MG63 (cell line): ENCODE measurements around the gene MAN2A1. TPM values are rescaled to one million over a fixed set of nuclear protein-coding genes. Genes with fewer than 3 reads are reported as not detected.

Source experiments
- DNase-seq: peaks from one replicate; pipeline ENCODE4 v3.0.0-alpha.2; 2020
- H3K27me3 ChIP-seq: fragments of 250-450 bp; sonication (Bioruptor Pico); 2 replicates; pipeline ENCODE4 v1.5.1; 2020; ENCODE audit warnings: mild to moderate bottlenecking, moderate library complexity
- H3K36me3 ChIP-seq: fragments of 250-450 bp; sonication (Bioruptor Pico); 2 replicates; pipeline ENCODE4 v1.5.1; 2020; ENCODE audit warnings: mild to moderate bottlenecking, moderate library complexity
- H3K4me3 ChIP-seq: fragments of 250-450 bp; sonication (Bioruptor Pico); 2 replicates; pipeline ENCODE4 v1.5.1; 2020; ENCODE audit warnings: mild to moderate bottlenecking, moderate library complexity
- H3K9me3 ChIP-seq: fragments of 250-450 bp; sonication (Bioruptor Pico); 2 replicates; pipeline ENCODE4 v1.5.1; 2020; ENCODE audit warnings: mild to moderate bottlenecking, moderate library complexity
- total RNA-seq: library from RNA; depleted of rRNA; stranded (reverse); fragments of >200 nt; shearing (Covaris generic); gene quantifications from 2 replicates; pipeline ENCODE4 v1.2.3, GENCODE V29; 2014; ENCODE audit warnings: low replicate concordance

MAN2A1 gene
- total RNA-seq, 1 experiment from 2014 or later = 60.3 TPM

DNA sequence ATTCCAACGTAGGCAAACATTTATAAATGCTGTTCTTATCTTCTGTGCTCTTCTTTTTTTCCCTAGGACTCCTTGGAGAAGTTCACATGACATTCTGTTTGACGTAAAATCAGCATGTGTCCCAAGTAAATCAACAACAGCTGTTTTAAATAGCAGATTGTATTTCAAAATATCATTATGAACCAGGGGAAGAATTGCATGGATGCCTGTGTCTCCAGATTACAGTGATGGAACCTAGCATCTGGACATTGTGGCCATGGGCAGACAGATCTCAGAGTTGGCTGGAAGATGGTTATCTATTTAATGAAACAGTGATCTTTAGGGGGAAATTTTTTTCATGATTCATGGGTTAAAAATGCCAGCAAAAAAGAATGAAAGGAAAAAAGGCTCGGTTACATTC is 222.0 kb downstream of the MAN2A1 start:
- Histone ChIP-seq H3K9me3 (no peaks in the 10 kb centered on the region), H3K36me3 (no peaks in the 10 kb centered on the region), H3K27me3 (no peaks in the 10 kb centered on the region), H3K4me3 (no peak overlapping the region)
- no peak for DNase-seq

DNA sequence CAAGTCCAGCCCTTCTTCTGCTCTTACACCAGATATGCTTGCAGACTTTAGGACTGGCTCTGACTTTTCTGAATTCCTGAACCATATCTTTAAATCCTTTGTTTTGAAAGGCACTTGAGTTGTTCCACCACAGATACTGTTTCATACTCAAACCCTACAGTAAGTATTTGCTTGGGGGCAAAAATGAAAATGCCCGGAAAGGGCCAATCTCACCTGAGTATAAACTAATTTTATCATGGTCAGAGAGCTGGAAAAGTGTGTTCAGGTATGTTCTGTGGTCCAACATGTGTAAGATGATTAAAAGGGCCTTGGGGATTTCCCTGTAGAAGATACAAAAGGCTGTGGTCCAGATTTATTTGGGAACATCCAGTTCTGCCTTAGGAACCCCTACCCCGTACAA is 225.2 kb downstream of the MAN2A1 start:
- Histone ChIP-seq H3K9me3 (no peaks in the 10 kb centered on the region), H3K36me3 (no peaks in the 10 kb centered on the region), H3K4me3 (no peak overlapping the region), H3K27me3 (no peaks in the 10 kb centered on the region)
- DNase-seq = no peak

- Histone ChIP-seq H3K27me3 (no peaks in the 10 kb centered on the region), H3K9me3 (no peaks in the 10 kb centered on the region), H3K36me3 (no peaks in the 10 kb centered on the region), H3K4me3 (no peak overlapping the region)
- no peak for DNase-seq
Observed at GRCh38 chr5:109916481-109917153, 226.9 kb downstream of the MAN2A1 start.
